ENCODE results near the gene GUCY1A1. TPM values are rescaled to one million over a fixed set of nuclear protein-coding genes. Genes with fewer than 3 reads are reported as not detected.

Gene GUCY1A1
- total RNA-seq, 3 donors from 2014 or later, result 8.2 to 75.8 (median 57.0) TPM

DNA sequence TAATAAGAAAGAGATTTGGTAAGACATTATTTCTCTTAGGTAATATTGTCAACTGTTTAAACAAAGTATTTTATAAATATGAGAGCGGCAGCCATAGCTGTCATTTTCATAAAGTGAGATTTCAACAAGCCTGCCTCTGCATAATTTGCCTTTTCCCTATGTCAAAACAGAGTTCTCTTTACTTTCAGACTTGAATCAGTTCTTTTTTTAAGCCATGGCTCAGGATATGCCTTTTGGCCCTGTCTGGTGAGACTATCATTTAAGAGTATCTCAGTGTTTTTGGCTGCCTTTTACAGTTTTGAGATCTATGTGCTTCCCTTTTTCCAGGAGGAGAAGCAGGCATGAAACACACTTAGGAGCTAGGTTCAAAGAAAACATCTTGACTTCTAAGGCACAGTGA is 7.5 kb upstream of the GUCY1A1 start:
- Histone ChIP-seq H3K4me3 (no peak overlapping the region), H3K4me1 (no peaks in the 10 kb centered on the region), H3K36me3 (no peaks in the 10 kb centered on the region), H3K9me3 (no peaks in the 10 kb centered on the region), H3K27me3 (no peaks in the 10 kb centered on the region), H3K27ac (no peak overlapping the region)
- intact Hi-C loops (cut with DNase I; ENCODE audit: low total_unique reads), result no loop called here
- TF ChIP-seq, protein P1, sequence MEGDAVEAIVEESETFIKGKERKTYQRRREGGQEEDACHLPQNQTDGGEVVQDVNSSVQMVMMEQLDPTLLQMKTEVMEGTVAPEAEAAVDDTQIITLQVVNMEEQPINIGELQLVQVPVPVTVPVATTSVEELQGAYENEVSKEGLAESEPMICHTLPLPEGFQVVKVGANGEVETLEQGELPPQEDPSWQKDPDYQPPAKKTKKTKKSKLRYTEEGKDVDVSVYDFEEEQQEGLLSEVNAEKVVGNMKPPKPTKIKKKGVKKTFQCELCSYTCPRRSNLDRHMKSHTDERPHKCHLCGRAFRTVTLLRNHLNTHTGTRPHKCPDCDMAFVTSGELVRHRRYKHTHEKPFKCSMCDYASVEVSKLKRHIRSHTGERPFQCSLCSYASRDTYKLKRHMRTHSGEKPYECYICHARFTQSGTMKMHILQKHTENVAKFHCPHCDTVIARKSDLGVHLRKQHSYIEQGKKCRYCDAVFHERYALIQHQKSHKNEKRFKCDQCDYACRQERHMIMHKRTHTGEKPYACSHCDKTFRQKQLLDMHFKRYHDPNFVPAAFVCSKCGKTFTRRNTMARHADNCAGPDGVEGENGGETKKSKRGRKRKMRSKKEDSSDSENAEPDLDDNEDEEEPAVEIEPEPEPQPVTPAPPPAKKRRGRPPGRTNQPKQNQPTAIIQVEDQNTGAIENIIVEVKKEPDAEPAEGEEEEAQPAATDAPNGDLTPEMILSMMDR (IDR thresholded peaks at IDR 0.05), result no peak
- TF ChIP-seq POLR2A (IDR thresholded peaks at IDR 0.05) (no peak), POLR2AphosphoS5 (IDR thresholded peaks at IDR 0.05) (no peak)
- DNase-seq (ENCODE audit: low spot score in 2 of 2), result no peak

DNA sequence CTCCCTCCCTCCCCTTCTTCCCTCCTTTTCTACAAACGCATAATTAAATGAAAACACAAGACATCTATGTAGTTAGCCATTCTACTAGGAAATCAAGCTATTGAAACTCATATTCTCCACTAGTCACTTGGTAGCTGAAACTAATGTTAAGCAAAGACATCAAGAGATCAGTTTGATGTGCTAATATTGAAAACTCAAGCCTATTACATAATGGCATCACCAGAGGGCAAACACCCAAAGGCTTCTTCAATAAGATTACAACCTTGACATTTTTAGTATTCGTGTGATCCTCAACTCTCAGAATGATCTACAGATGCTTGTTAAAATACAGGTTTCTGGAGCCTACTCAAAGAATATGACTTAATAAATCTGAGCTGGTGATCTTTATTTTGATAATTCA is 6.2 kb upstream of the GUCY1A1 start:
- intact Hi-C loops (cut with DNase I; ENCODE audit: low total_unique reads), result no loop called here
- Histone ChIP-seq H3K36me3 (no peaks in the 10 kb centered on the region), H3K4me1 (no peaks in the 10 kb centered on the region), H3K27ac (no peak overlapping the region), H3K27me3 (no peaks in the 10 kb centered on the region), H3K4me3 (no peak overlapping the region), H3K9me3 (no peaks in the 10 kb centered on the region)
- DNase-seq (ENCODE audit: low spot score in 2 of 2), result no peak
- TF ChIP-seq, protein P1 (IDR thresholded peaks at IDR 0.05), result no peak
- TF ChIP-seq POLR2AphosphoS5 (IDR thresholded peaks at IDR 0.05) (no peak), POLR2A (IDR thresholded peaks at IDR 0.05) (no peak)

DNA sequence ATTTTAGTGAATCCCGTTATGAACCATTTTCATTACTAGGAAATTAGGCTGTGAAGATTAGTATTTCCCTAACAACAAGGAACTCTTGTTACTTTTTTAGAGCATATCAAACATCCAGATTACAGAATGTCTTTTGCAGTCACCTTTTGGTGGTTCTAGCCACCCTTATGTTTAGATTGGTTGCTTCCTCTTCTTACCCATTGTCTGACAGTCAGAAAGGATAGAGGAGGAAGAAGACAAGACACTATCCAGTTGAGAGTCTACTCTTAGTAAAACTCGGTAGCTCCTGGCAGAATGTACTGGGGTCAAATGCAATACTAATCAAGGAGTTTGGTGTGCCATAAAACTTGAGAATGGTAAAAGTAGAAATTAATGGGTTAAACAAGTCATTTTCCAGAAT is 1.6 kb upstream of the GUCY1A1 start:
- intact Hi-C loops (cut with DNase I; ENCODE audit: low total_unique reads), result no loop called here
- no peaks in the 10 kb centered on the region for H3K9me3 ChIP-seq
- no peak overlapping the region for H3K4me3 ChIP-seq
- TF ChIP-seq, protein P1 (IDR thresholded peaks at IDR 0.05), result no peak
- H3K36me3 ChIP-seq, result no peaks in the 10 kb centered on the region
- no peaks in the 10 kb centered on the region for H3K27me3 ChIP-seq
- H3K27ac ChIP-seq, result peak overlapping the region; percentile 8 to 85
- no peaks in the 10 kb centered on the region for H3K4me1 ChIP-seq
- DNase-seq (ENCODE audit: low spot score in 2 of 2), result no peak

DNA sequence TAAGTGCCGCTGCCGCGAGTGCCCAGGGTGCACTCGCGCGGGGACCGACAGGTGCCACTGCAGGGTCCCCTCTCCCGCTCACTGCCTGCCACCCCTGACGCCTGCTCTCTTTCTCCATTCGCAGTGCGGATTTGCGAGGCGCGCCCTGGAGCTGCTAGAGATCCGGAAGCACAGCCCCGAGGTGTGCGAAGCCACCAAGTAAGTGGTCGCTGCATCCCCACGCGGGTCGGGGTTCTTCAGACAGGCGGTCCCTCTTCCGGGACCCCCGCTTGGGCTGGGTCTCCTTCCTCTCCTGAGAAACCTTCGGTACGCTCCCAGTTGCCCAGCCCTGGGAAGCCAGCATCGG is 547 bp downstream of the GUCY1A1 start:
- no peak for DNase-seq (ENCODE audit: low spot score in 2 of 2)
- TF ChIP-seq, protein P1 (IDR thresholded peaks at IDR 0.05), result no peak
- TF ChIP-seq POLR2AphosphoS5 (IDR thresholded peaks at IDR 0.05) (no peak), POLR2A (IDR thresholded peaks at IDR 0.05) (no peak)
- Histone ChIP-seq H3K4me1 (no peaks in the 10 kb centered on the region), H3K9me3 (no peaks in the 10 kb centered on the region), H3K27me3 (no peaks in the 10 kb centered on the region), H3K27ac (peak overlapping the region; percentile 85 to 95), H3K36me3 (no peaks in the 10 kb centered on the region), H3K4me3 (peak overlapping the region; percentile 60 to 81 (median 66))
- intact Hi-C loops (cut with DNase I; ENCODE audit: low total_unique reads), result no loop called here

DNA sequence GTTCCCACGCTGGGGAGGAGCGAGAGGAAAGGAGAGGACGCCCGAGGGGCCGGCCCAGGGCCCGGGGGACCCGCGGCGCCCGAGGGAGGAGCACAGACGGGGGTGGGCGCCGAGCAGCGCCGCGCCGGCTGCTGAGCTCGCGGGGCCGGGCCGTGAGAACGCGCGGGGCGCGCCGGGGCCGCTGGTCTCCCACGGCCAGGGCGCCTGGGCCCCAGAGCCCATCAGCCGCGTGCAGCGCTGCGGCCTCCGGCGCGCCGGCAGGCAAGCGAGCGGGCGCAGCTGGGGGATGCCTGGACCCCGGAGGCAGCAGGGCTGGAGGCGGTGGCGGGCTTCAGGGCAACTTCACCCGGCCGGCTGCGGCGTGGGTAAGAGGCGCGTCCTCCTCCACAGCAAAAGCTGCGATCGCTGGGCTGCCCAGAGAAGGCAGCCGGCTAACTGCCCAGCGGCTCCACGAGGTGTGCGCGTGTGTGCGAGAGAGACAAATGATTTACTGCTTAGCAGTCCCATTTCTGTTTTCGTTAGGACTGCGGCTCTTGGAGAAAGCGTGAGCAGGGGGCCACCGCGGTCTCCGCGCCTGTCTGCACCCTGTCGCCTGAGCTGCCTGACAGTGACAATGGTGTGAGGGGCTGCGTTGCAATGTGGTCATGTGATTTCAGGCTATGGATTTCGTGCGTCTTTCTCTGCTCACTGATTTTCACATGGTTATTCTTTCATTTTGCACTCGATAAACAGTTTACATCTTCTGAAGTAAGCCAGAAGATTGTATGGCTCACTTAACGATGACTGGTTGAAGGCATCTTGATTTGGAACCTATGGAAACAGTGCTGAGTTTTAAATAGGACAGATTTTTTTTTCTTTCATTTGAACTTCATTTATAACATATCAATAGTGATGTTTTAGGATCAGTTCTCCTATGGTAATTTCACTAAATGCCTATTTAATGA is 1.2 kb downstream of the GUCY1A1 start:
- H3K27ac ChIP-seq, result peak overlapping the region; percentile 85 to 95
- DNase-seq (ENCODE audit: low spot score in 2 of 2), result no peak
- TF ChIP-seq POLR2AphosphoS5 (IDR thresholded peaks at IDR 0.05) (peak in 1 of 3 donors; percentile 13), POLR2A (IDR thresholded peaks at IDR 0.05) (no peak)
- TF ChIP-seq, protein P1 (IDR thresholded peaks at IDR 0.05), result no peak
- intact Hi-C loops (cut with DNase I; ENCODE audit: low total_unique reads), result no loop called here
- peak overlapping the region; percentile 60 to 81 (median 66) for H3K4me3 ChIP-seq
- H3K9me3 ChIP-seq, result no peaks in the 10 kb centered on the region
- no peaks in the 10 kb centered on the region for H3K27me3 ChIP-seq
- H3K36me3 ChIP-seq, result no peaks in the 10 kb centered on the region
- no peaks in the 10 kb centered on the region for H3K4me1 ChIP-seq
